Bronchus fibroblast of lung (primary cell): ENCODE results near the gene FADD. TPM values are rescaled to one million over a fixed set of nuclear protein-coding genes. Genes with fewer than 3 reads are reported as not detected.

ENCODE experiments used
- total RNA-seq: library from RNA; depleted of rRNA; stranded (reverse); fragments of >200 nt; gene quantifications from 2 replicates; pipeline ENCODE4 v1.2.3, GENCODE V29; 2015

FADD gene, protein sequence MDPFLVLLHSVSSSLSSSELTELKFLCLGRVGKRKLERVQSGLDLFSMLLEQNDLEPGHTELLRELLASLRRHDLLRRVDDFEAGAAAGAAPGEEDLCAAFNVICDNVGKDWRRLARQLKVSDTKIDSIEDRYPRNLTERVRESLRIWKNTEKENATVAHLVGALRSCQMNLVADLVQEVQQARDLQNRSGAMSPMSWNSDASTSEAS
- 27.2 and 32.1 TPM in 2 replicates for total RNA-seq

DNA sequence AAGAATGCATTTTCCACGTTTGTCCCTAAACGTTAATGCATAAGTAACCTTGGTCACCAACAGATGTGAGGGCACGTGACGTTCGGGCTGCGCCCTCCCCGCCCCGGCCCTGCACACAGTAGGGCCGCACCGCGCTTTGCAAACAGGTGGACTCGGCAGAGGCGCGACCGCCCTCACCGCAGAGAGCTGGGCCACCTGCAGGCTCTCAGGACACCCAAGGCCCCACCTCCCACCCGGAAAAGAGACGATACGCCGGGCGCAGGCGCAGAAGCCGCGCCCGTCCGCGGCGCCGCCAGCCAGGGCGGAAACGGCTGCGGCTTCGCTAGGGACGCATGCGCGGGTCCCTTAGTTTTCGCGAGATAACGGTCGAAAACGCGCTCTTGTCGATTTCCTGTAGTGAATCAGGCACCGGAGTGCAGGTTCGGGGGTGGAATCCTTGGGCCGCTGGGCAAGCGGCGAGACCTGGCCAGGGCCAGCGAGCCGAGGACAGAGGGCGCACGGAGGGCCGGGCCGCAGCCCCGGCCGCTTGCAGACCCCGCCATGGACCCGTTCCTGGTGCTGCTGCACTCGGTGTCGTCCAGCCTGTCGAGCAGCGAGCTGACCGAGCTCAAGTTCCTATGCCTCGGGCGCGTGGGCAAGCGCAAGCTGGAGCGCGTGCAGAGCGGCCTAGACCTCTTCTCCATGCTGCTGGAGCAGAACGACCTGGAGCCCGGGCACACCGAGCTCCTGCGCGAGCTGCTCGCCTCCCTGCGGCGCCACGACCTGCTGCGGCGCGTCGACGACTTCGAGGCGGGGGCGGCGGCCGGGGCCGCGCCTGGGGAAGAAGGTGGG, at the start of gene FADD:
Gene FADD, plus strand, starts transcription at position 377 of the 831 bp plus-strand sequence. Its CDS starts 164 bp downstream, at position 541.

Other genes with a start within 250 kb of the FADD start
- not detected in 2 replicates for gene ANO1, start 125.0 kb upstream of the FADD start, total RNA-seq
- 14.4 and 15.1 TPM in 2 replicates for gene PPFIA1, start 67.4 kb downstream of the FADD start, total RNA-seq
- 117 and 125 TPM in 2 replicates for gene CTTN, start 195.2 kb downstream of the FADD start, total RNA-seq